GM21367 (cell line): Measurements from ENCODE around the gene ZNF544.
"Not testable (repeated sequence)": the region's sequence is repeated elsewhere in the genome, so short reads cannot be mapped to it uniquely, and the experiment has no call there.

Experiments
- ATAC-seq: cut with Tn5 transposase; IDR thresholded peaks from one replicate; pipeline ENCODE4 v1.9.1; 2021; ENCODE audit not compliant: unreplicated experiment

Gene ZNF544

DNA sequence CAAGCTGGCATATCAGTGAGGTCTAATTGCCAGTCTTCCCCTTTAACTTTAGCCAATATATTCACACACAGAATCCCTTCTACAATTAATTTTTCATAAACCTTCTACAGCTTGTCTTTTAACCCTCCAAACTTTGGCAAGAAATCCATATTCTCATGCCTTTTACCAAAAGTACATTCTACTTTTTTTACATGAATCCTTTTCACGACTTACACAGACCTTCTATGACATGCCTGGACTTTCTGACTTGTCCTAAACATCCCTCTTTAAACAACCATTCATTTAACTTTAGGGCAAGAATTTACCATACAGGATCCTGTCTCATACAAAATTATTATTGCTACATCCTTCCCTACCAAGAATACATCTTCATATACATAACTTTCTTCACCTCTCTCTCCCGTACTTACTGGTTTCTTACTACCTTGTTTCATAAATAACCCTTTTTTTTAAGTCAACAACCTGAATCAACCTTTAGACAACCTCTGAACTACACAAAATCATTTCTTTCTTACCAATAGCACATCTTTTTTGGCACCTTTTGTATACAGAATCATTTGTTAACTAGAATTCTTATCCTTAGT lies 23.5 kb downstream of the ZNF544 start:
- no peak for ATAC-seq

DNA sequence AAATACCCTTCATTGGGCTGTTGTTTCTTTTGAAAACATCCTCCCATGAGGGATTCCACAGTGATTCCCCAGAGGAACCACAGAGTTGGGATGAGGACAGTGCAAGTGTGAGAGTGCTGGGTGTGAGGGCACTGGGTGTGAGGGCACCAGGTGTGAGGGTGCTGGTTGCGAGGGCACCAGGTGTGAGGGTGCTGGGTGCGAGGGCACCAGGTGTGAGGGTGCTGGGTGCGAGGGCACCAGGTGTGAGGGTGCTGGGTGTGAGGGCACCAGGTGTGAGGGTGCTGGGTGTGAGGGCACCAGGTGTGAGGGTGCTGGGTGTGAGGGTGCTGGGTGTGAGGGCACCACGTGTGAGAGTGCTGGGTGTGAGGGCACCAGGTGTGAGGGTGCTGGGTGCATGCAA lies 29.5 kb downstream of the ZNF544 start:
- ATAC-seq: not testable (repeated sequence)

DNA sequence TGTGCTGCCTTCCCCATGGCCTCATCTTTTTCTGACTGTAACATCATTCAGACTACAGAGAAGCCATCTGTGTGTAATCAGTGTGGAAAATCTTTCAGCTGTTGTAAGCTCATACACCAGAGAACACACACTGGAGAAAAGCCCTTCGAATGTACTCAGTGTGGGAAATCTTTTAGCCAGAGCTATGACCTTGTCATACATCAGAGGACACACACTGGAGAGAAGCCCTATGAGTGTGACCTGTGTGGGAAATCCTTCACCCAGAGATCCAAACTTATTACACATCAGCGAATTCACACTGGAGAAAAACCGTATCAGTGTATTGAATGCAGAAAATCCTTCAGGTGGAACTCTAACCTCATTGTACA lies 32.9 kb downstream of the ZNF544 start:
- ATAC-seq: no peak

DNA sequence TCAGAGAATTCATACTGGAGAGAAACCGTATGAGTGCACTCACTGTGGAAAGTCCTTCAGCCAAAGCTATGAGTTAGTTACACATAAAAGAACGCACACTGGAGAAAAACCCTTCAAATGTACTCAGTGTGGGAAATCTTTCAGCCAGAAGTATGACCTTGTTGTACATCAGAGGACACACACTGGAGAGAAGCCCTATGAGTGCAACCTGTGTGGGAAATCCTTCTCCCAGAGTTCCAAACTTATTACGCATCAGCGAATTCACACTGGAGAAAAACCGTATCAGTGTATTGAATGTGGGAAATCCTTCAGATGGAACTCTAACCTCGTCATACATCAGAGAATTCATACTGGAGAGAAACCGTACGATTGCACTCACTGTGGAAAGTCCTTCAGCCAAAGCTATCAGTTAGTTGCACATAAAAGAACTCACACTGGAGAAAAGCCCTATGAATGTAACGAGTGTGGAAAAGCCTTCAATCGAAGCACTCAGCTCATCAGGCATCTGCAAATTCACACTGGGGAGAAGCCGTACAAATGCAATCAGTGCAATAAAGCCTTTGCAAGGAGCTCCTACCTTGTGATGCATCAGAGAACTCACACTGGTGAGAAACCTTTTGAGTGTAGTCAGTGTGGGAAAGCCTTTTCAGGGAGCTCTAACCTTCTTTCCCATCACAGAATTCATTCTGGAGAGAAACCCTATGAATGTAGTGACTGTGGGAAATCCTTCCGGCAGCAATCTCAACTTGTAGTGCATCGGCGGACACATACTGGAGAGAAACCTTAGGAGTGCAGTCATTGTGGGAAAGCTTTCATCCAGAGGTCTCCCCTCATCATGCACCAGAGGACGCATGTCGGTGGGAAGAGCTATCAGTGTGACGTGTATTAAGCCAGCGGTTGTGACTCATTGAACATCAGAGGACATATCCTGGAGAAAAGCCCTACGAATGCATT lies 33.5 kb downstream of the ZNF544 start:
- no peak for ATAC-seq

DNA sequence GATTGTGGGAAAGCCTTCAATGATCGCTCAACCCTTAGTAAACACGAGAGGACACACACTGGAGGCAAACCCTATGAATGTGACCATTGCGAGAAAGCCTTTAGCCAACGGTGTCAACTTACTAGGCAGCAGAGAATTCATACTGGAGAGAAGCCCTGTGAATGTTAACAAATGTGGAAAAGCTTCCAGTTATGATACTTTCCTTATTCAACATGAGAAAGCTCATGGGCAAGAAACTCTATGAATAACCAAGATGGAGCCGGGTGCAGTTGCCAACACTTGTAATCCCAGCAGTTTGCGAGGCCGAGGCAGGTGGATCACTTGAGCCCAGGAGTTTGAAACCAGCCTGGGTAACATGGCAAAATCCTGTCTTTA lies 34.2 kb downstream of the ZNF544 start:
- no peak for ATAC-seq

DNA sequence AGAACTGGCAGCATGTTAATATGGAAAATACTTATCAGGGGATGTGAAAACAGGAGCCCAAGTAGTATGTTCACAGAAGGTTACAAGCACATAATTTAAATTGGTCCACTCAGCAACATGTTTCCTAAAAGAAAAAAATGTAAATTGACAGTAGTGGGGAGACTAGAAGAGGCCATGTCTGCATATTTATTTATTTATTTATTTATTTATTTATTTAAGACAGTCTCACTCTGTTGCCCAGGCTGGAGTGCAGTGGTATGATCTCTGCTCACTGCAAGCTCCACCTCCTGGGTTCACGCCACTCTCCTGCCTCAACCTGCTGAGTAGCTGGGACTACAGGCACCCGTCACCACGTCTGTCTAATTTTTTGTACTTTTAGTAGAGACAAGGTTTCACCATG lies 36.4 kb downstream of the ZNF544 start:
- no peak for ATAC-seq

DNA sequence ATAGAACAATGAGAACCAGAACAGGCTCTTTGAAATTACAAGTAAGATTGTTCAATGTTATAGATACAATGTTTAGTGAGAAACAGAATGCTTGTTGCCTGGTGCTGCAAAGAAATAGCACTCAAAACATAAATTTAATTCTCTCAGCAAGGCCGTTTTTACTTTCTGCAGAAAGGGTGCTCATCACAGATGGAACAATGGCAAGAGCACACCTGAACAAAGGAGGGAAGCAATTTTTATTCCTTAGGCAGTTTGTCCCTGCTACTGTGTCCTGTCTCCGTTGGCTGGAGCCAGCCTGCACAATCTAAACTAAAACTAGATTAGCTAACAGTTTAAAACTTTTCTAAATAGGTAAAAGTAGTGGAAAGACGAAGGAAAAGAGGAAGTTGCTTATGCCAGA lies 39.6 kb downstream of the ZNF544 start:
- ATAC-seq: no peak

DNA sequence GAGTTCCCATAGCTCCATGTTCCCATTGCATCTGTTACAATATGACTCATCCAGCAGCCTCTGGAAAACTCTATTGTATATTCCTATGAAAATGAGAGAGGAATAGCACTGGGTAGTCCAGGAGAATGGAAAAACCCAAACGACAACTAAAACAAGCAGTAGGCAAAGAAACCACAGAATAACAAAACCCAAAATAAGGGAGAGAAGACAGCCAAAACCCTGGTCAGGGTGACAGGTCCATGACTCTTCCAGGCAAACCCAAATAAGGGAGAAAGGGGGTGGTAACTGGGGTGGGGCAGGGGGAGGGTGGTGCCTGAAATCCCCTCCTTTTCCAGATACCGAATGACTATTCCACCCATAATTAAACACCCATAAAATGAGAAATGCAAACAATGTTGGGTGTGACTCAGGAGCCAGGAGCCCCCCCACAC lies 46.1 kb downstream of the ZNF544 start:
- no peak for ATAC-seq

DNA sequence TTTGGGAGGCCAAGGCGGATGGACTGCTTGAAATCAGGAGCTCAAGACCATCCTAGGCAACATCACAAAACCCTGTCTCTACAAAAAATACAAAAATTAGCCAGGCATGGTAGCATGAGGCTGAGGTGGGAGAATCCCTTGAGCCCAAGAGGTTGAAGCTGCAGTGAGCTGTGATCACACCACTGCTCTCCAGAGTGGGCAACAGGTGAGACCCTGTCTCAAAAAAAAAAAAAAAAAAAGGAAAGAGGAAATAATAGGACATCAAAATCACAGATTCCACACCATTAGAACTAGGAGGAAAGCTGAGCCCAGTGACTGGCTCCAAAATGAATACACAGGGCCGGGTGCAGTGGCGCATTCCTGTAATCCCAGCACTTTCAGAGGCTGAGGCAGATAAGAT lies 46.9 kb downstream of the ZNF544 start:
- ATAC-seq: no peak

DNA sequence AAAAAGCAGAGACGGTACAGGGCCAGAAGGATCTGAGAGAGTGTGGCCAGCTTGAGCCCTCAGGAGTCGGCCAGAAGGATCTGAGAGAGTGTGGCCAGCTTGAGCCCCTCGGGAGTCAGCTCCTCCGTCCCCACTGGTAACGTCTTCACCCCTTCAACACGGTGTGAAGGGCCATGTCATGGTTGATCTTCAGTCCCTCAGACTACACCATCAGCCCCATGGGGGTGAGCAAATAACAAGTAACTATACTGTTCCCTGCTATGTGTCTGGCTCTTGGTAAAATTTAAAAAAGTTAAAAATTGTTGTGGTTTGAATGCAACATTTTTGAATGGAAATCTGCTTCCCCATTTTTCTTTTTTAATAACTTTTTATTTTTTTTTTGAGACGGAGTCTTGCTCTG lies 48.5 kb downstream of the ZNF544 start:
- ATAC-seq: no peak

DNA sequence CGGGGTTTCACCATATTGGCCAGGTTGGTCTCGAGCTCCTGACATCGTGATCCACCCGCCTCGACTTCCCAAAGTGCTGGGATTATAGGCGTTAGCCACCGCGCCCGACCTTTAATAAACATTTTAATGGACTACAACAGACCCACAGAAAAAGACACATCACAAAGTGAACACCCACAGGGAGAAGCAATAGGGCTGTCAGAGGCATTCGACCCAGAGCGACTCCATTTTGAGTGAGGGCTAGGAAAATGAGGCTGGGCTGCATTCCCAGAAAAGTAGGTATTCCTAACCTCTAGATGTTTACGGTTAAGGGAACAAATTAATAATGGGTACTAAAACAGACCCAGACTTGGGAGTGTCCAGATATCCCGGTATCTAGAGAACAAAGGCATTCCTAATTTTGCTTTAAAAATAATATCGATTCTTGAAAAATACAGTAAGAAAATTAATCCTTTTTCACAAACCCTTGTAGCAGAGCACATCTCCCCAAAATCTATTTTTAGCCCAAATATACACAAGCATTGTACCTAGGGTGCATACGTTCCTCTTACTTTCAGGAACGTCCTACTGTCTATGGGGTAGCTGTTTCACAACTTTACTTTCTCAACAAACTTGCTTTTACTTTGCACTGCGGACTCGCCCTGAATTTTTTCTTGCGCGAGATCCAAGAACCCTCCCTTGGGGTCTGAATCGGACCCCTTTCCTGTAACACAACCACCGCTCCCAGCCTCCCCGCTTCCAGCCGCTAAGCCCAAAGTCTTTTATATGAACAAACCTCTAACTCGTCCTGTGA lies 49.2 kb downstream of the ZNF544 start:
- no peak for ATAC-seq

DNA sequence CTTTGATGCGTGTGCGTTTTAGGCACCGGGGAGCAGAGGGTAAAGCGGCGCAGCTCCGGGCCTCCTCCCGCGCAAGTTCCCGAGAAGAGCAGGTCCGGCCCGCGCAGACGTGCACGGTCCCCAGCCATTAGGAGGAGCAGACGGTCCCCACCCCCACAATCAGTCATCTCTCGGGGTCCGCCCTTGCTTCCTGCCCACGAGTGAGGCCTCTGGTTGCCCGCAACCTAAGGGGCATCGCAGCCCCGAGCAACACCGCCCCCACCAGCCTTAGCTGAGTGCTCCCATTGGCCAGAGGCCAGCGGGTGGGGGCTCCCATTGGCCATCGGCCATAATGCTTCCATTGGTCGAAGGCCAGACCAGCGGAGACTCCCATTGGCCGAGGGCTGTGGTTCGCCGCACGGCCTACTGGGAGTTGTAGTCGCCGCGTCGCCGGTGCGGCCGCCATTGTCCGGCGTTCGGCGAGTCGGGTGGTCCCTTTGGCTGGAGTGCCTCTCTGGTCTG lies 49.9 kb downstream of the ZNF544 start, which contains the start of gene ZNF8:
TSS of gene ZNF8 (plus strand) at position 415 of the 501 bp plus-strand sequence. CDS start 127 bp downstream, outside the sequence.
- ATAC-seq: peak; percentile 92

DNA sequence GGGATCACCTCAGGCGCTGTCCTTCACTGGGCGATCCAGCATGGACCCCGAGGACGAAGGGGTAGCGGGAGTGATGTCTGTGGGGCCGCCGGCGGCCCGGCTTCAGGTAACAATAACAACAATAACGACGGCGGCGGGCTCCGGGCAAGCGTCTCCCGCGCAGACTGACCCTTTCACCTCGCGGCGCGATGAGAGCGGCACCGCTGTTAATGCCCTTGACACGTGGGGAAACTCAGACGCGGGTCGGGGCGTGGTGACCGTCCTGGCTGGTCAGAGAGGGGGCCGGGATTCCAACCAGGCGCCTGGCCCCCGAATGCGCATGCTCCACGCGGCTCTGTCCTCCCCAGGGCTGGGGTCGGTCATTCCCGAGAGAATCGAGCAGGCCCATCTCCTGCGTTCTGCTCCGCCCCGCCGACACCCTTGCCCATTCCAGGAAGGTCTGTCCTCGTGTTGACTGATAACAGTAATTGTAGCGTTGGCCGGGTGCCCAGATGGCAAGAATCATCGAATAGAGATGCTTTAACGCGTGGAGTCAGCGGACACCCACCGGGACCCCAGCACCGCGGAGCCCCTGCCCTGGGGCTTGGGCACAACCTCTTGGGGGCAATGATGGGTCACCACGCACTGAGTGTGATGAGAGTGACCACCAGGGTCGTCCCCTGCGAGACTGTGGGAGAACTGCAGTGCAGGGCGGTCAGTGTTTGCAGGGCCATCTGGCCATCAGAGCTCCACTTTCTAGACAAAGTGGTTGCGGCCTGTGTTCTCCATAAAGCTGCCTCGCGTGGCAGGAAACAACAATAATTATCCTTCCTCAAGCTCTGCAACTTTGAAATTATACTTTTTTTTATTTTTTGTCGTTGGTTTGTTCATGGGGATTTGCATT lies 50.6 kb downstream of the ZNF544 start:
- no peak for ATAC-seq

DNA sequence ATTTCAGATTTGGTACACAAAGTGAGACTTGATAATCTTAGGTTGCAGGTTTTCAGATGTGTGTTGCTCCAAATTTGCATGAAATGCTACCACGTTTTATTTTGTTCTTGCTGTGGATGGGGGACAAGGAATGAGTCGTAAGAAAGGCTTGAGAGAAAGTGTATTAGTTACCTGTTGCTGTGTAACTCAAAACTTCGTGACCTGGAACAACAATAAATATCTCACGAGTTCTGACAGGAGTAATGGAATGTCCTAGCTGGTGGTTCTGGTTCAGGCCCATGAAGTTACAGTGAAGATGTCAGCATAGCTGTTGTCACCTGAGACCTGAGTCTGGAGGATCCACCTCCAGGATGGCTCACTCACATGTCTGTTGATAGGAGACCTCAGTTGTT lies 51.2 kb downstream of the ZNF544 start:
- ATAC-seq: no peak

DNA sequence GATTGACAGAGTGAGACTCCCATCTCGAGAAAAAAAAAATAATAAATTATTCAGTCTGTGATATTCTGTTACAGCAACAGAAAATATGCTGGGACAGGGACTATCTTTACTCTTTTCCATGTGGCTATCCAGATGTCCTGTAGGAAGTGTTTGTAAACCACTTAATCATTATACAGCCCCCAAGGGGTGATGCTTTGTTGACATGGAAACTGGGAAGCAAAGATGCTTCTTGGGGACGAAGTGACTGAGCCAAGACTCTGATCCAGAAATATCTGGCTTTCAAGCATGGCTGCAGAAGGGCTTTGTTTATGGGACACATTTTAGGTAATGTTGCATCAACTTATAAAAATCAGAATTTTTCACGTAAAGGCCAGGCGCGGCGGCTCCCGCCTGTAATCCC lies 55.5 kb downstream of the ZNF544 start:
- ATAC-seq: no peak

DNA sequence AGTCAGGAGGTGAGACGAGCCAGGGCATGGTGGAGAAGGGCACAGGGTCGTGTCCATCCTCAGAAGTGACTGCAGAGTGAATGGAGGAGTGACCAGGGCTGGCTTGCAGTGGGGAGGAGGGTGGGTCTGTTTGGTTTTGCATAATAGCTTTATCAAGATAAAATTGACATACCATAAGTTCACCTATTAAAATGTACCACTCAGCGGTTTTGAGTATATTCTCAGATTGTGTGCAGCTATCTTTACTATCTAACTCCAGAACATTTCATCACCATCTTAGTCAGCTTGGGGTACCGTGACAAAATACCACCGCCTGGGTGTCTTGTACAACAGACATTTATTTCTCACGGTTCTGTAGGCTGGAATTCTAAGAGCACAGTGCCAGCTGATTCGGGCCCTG lies 63.2 kb downstream of the ZNF544 start:
- no peak for ATAC-seq

DNA sequence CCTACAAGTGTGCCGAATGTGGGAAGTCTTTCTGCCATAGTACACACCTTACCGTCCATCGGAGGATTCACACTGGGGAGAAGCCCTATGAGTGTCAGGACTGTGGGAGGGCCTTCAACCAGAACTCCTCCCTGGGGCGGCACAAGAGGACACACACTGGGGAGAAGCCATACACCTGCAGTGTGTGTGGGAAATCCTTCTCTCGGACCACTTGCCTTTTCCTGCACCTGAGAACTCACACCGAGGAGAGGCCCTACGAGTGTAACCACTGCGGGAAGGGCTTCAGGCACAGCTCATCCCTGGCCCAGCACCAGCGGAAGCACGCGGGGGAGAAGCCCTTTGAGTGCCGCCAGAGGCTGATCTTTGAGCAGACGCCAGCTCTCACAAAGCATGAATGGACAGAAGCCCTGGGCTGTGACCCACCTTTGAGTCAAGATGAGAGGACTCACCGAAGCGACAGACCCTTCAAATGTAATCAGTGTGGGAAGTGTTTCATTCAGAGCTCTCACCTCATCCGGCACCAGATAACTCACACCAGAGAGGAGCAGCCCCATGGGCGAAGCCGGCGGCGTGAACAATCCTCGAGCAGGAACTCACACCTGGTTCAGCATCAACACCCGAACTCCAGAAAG lies 66.1 kb downstream of the ZNF544 start:
- no peak for ATAC-seq

DNA sequence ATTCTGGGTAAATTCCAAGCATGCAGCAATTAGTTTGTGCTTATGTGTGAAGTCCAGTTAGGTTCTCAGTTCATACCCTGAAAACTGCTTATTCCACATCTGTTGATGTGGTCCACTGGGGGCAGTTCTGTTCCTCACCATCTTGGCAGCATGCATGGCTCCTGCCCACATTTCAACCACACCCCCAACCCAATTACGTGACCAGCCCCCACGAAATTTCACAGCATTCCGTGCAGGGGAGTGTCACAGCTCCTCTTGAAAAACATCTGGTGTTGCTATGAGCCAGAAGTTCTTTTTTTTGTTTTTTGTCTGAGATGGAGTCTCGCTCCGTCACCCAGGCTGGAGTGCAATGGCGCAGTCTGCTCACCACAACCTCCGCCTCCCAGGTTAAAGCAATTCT lies 67.4 kb downstream of the ZNF544 start:
- ATAC-seq: no peak

DNA sequence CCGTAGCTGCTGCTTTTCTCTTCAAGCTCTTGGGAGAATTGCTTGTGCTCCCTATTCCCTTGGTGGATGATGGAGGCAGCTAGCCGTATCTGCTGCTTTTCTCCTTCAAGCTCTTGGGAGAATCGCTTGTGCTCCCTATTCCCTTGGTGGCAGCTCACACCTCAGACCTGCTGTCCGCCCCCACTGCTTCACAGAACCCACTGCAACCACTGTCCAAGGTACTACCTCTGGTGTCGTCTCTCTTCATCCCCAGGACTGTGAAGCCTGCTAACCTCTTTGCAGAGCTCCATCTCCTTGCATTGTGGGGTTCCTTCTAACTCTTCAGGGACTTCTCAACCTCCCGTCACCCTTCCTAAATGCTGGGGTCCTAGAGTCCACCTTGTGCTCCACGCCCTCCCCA lies 71.9 kb downstream of the ZNF544 start:
- ATAC-seq: no peak

DNA sequence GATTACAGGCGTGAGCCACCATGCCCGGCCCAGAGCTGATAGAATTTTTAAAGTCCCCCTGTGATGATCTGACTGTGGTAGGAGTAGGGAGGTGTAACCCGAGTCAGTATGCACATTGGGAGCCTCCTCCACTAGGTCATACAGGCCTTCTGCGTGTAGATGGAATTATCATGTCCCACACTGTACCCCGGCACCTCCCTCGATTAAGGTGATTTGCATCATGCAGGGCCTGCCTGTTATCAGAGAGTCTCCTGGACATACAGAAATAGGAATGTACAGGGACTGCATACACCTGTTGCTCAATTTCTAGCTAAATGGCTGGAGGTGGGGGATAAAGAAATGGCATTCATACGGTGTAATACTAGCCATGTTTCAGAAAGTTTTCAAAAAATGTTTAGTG lies 75.5 kb downstream of the ZNF544 start:
- no peak for ATAC-seq
